Measurements from ENCODE around the gene CABLES1. TPM values are rescaled to one million over a fixed set of nuclear protein-coding genes. Genes with fewer than 3 reads are reported as not detected.

CABLES1 gene
- total RNA-seq, 1 experiment from 2014 or later = 66.4 TPM

DNA sequence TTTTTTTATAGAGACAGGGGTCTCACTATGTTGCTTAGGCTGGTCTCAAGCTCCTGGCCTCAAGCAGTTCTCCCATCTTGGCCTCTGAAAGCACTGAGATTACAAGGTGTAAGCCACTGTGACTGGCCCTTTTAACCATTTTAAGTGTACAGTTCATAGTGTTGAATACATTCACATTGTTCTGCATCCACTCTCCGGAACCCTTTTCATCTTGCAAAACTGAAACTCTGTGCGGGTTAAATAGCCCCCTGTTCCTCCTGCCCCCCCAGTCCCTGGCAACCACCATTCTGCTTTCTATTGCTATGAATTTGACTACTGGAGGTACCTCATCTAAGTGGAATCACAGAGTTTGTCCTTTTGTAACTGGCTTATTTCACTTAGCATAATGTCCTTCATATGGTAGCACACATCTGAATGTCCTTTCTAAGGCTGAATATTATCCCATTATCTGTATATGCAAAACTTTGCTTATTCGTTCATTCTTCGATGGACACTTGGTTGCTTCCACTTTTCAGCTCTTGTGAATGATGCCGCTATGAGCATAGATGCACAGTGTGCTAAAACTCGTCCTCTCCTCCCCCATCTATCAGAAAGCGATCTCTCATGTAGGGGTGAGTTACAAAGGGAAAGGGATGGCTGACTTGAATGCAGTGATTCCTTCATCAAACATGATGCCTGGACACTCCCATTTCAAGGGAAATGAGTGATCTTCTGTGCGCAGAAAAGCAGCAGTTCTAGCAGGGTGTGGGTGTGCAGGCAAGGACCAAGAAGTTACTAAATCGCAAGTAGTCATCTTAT lies 30.2 kb downstream of the CABLES1 start:
- in situ Hi-C loops (cut with HindIII; ENCODE audit: low pct_unique_long_range_greater_than_20kb, low sequenced_read_pairs) = no loop called here
- H3K4me1 ChIP-seq (ENCODE audit: control insufficient read depth, insufficient read depth, low read length) = peaks cover 3% of the 10 kb centered on the region; the same call in 1 of the 2 replicates
- TF ChIP-seq SIN3A (IDR thresholded peaks at IDR 0.05; ENCODE audit: borderline replicate concordance, insufficient read depth, low read depth, low read length) (no peak), POLR2AphosphoS5 (IDR thresholded peaks at IDR 0.05; ENCODE audit: low read depth, low read length) (no peak), TCF7L2 (IDR thresholded peaks at IDR 0.05; ENCODE audit: low read depth, low read length) (no peak)
- TF ChIP-seq, protein P1, sequence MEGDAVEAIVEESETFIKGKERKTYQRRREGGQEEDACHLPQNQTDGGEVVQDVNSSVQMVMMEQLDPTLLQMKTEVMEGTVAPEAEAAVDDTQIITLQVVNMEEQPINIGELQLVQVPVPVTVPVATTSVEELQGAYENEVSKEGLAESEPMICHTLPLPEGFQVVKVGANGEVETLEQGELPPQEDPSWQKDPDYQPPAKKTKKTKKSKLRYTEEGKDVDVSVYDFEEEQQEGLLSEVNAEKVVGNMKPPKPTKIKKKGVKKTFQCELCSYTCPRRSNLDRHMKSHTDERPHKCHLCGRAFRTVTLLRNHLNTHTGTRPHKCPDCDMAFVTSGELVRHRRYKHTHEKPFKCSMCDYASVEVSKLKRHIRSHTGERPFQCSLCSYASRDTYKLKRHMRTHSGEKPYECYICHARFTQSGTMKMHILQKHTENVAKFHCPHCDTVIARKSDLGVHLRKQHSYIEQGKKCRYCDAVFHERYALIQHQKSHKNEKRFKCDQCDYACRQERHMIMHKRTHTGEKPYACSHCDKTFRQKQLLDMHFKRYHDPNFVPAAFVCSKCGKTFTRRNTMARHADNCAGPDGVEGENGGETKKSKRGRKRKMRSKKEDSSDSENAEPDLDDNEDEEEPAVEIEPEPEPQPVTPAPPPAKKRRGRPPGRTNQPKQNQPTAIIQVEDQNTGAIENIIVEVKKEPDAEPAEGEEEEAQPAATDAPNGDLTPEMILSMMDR (IDR thresholded peaks at IDR 0.05) = no peak
- TF ChIP-seq, protein P2, sequence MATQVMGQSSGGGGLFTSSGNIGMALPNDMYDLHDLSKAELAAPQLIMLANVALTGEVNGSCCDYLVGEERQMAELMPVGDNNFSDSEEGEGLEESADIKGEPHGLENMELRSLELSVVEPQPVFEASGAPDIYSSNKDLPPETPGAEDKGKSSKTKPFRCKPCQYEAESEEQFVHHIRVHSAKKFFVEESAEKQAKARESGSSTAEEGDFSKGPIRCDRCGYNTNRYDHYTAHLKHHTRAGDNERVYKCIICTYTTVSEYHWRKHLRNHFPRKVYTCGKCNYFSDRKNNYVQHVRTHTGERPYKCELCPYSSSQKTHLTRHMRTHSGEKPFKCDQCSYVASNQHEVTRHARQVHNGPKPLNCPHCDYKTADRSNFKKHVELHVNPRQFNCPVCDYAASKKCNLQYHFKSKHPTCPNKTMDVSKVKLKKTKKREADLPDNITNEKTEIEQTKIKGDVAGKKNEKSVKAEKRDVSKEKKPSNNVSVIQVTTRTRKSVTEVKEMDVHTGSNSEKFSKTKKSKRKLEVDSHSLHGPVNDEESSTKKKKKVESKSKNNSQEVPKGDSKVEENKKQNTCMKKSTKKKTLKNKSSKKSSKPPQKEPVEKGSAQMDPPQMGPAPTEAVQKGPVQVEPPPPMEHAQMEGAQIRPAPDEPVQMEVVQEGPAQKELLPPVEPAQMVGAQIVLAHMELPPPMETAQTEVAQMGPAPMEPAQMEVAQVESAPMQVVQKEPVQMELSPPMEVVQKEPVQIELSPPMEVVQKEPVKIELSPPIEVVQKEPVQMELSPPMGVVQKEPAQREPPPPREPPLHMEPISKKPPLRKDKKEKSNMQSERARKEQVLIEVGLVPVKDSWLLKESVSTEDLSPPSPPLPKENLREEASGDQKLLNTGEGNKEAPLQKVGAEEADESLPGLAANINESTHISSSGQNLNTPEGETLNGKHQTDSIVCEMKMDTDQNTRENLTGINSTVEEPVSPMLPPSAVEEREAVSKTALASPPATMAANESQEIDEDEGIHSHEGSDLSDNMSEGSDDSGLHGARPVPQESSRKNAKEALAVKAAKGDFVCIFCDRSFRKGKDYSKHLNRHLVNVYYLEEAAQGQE (IDR thresholded peaks at IDR 0.05; ENCODE audit: insufficient read depth in 1 of 2, low read depth in 2 of 2, low read length in 1 of 2) = no peak
- H3K27ac ChIP-seq (ENCODE audit: low read length) = no peak overlapping the region
- BruUV-seq (replicated peaks) = no TSS peak
- H3K36me3 ChIP-seq (ENCODE audit: control insufficient read depth, insufficient read depth, low read length) = no peaks in the 10 kb centered on the region
- DNase-seq (ENCODE audit: low read depth, low spot score) (no peak), ATAC-seq (no peak)
- no peaks in the 10 kb centered on the region for H3K27me3 ChIP-seq (ENCODE audit: control insufficient read depth, insufficient read depth, low read length)
- intact Hi-C loops (cut with micrococcal nuclease; ENCODE audit: unreplicated experiment) = no loop called here
- ChIA-PET POLR2A (no interaction called here), CTCF (no interaction called here)
- no peak overlapping the region for H3K4me3 ChIP-seq (ENCODE audit: low read depth in 2 of 2, low read length in 2 of 2)
- H3K9me3 ChIP-seq (ENCODE audit: control insufficient read depth, insufficient read depth, low read depth, low read length) = no peaks in the 10 kb centered on the region

GRCh38 chr18:23166891-23167541 lies 31.7 kb downstream of the CABLES1 start:
- H3K36me3 ChIP-seq (ENCODE audit: control insufficient read depth, insufficient read depth, low read length) = no peaks in the 10 kb centered on the region
- ATAC-seq (no peak), DNase-seq (ENCODE audit: low read depth, low spot score) (no peak)
- BruUV-seq (replicated peaks) = no TSS peak
- CTCF ChIA-PET = no interaction called here
- H3K27ac ChIP-seq (ENCODE audit: low read length) = 0 out of 2 replicates have a peak overlapping the region, but pooled peaks have one; percentile 8
- no peak overlapping the region for H3K4me3 ChIP-seq (ENCODE audit: low read depth in 2 of 2, low read length in 2 of 2)
- POLR2A ChIA-PET = no interaction called here
- peaks cover 3% of the 10 kb centered on the region; the same call in 1 of the 2 replicates for H3K4me1 ChIP-seq (ENCODE audit: control insufficient read depth, insufficient read depth, low read length)
- intact Hi-C loops (cut with micrococcal nuclease; ENCODE audit: unreplicated experiment) (no loop called here), in situ Hi-C loops (cut with HindIII; ENCODE audit: low pct_unique_long_range_greater_than_20kb, low sequenced_read_pairs) (no loop called here)
- TF ChIP-seq, protein P1 (IDR thresholded peaks at IDR 0.05) = no peak
- TF ChIP-seq POLR2AphosphoS5 (IDR thresholded peaks at IDR 0.05; ENCODE audit: low read depth, low read length) (no peak), SIN3A (IDR thresholded peaks at IDR 0.05; ENCODE audit: borderline replicate concordance, insufficient read depth, low read depth, low read length) (no peak), TCF7L2 (IDR thresholded peaks at IDR 0.05; ENCODE audit: low read depth, low read length) (no peak)
- TF ChIP-seq, protein P2 (IDR thresholded peaks at IDR 0.05; ENCODE audit: insufficient read depth in 1 of 2, low read depth in 2 of 2, low read length in 1 of 2) = no peak
- no peaks in the 10 kb centered on the region for H3K27me3 ChIP-seq (ENCODE audit: control insufficient read depth, insufficient read depth, low read length)
- no peaks in the 10 kb centered on the region for H3K9me3 ChIP-seq (ENCODE audit: control insufficient read depth, insufficient read depth, low read depth, low read length)

All from Panc1 (cell line).